ENCODE results near the gene HAUS3.

The HAUS3 gene

GRCh38 chr4:2263926-2264321, 22.0 kb upstream of the HAUS3 start:
- no peak for DNase-seq (ENCODE audit: low read depth)

GRCh38 chr4:2262944-2263250, 21.0 kb upstream of the HAUS3 start:
- DNase-seq (ENCODE audit: low read depth): no peak

- DNase-seq (ENCODE audit: low read depth): peak; percentile 95
Measured at GRCh38 chr4:2262145-2262943, 20.4 kb upstream of the HAUS3 start.

GRCh38 chr4:2261853-2262144, 19.9 kb upstream of the HAUS3 start, which contains the start of gene MXD4:
Gene MXD4 (minus strand): TSS chr4:2262109. CDS start chr4:2261980, 129 bp downstream.
- DNase-seq (ENCODE audit: low read depth): no peak

GRCh38 chr4:2261110-2261852, 19.4 kb upstream of the HAUS3 start:
- no peak for DNase-seq (ENCODE audit: low read depth)

GRCh38 chr4:2260344-2261109, 18.6 kb upstream of the HAUS3 start:
- DNase-seq (ENCODE audit: low read depth): no peak

GRCh38 chr4:2259541-2260343, 17.8 kb upstream of the HAUS3 start:
- DNase-seq (ENCODE audit: low read depth): no peak

GRCh38 chr4:2259036-2259540, 17.2 kb upstream of the HAUS3 start:
- DNase-seq (ENCODE audit: low read depth): no peak

- DNase-seq (ENCODE audit: low read depth): no peak
Measured at GRCh38 chr4:2258091-2259035, 16.4 kb upstream of the HAUS3 start.

GRCh38 chr4:2257361-2258081, 15.6 kb upstream of the HAUS3 start:
- no peak for DNase-seq (ENCODE audit: low read depth)

- no peak for DNase-seq (ENCODE audit: low read depth)
Measured at GRCh38 chr4:2256781-2257191, 14.9 kb upstream of the HAUS3 start.

GRCh38 chr4:2256156-2256731, 14.3 kb upstream of the HAUS3 start:
- no peak for DNase-seq (ENCODE audit: low read depth)

- DNase-seq (ENCODE audit: low read depth): no peak
Measured at GRCh38 chr4:2255501-2256155, 13.7 kb upstream of the HAUS3 start.

- no peak for DNase-seq (ENCODE audit: low read depth)
Measured at GRCh38 chr4:2254665-2255500, 13.0 kb upstream of the HAUS3 start.

- DNase-seq (ENCODE audit: low read depth): no peak
Measured at GRCh38 chr4:2253160-2254084, 11.5 kb upstream of the HAUS3 start.

GRCh38 chr4:2252530-2253091, 10.7 kb upstream of the HAUS3 start:
- DNase-seq (ENCODE audit: low read depth): no peak
